NCI-H2227 (cell line): ENCODE measurements around the gene OOSP3.
"Not testable (repeated sequence)": the region's sequence is repeated elsewhere in the genome, so short reads cannot be mapped to it uniquely, and the experiment has no call there.

ENCODE experiments used
- DNase-seq: peaks from one replicate; lab custom pipeline; 2025; ENCODE audit not compliant: unreplicated experiment; lab: John Stamatoyannopoulos, UW

The OOSP3 gene

GRCh38 chr11:59875856-59876519, 2.6 kb upstream of the OOSP3 start:
- no peak for DNase-seq

- no peak for DNase-seq
These were observed 1.3 kb upstream of the OOSP3 start for GRCh38 chr11:59877325-59877724.

DNA sequence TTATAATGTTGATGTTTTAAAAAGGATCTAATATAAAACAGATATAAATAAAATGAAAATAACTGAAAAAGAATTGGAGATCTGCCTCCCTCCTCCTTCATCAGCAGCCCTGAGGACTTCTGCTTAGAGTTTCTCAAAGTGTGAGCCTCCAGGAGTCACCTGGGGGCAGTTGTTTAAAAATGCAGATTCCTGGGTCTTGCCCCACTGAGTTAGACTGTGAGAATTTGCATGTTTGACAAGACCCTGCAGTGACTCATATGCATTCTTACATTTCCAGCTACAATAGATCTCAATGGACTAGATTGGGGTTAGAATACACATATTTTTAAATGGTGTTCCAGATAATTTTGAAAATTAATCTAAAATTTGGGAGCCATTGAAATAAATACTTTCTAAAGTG, 798 bp upstream of the OOSP3 start:
- no peak for DNase-seq

- no peak for DNase-seq
These were observed 985 bp downstream of the OOSP3 start for GRCh38 chr11:59879567-59879966.

DNA sequence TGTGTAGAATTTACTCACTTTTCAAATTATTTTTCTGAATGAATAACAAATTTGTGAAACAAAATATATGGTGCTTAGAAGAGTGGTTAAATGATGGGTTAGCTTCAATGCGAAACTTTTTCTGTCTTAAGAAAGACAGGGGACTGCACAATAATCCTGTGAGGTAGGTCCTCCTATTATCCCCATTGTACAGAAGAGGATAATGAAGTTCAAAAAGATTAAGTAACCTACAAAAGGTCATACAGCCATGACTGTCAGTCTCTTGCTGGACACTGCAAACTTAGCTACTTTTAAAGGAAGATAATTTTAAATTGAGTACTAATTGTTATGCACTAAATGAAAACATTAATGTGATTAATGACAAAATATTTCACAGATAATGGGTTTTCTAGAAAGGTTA, 5.0 kb downstream of the OOSP3 start:
- no peak for DNase-seq

DNA sequence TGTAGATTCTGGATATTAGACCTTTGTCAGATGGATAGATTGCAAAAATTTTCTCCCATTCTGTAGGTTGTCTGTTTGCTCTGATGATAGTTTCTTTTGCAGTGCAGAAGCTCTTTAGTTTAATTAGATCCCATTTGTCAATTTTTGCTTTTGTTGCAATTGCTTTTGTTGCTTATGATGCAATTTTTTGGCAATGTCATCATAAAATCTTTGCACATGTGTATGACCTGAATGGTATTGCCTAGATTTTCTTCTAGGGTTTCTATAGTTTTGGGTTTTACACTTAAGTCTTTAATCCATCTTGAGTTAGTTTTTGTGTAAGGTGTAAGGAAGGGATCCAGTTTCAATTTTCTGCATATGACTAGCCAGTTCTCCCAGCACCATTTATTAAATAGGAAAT, 8.6 kb downstream of the OOSP3 start:
- DNase-seq = not testable (repeated sequence)

DNA sequence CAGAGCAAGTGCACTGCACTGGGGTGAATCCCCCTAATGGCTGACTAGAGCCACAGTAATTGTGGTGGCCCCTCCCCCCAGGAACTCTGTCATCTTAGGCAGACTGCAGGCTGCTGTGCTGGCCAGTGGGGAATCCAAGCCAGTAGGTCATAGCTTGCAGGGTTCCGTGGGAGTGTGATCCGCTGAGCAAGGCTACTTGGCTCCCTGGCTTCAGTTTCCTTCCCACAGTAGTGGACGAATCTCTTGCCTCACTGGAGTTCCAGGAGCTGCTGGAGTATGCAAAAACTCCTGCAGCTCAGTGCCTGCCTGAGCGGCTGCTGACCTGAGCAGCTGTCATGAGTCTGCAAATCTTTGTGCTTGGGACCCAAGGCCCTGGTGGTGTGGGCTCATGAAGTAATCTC, 13.2 kb downstream of the OOSP3 start:
- DNase-seq = no peak

DNA sequence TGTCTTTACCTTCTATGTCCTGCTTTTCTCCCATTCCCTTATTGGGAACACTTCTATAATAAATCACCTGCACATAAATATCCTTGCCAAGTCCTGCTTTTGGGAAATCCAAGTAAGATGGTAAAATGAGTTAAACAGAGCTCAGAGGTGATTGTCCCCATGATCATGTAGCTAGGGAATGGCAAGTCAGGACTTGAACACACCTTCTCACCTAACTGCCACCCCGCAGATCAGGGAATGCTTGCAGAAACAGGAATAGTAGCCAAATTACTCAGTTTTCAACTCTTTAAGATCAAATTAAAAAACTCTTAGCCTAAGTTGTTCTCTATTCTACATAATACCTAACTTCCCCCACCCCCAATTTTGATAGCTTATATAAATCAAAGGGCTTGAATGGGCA, 16.0 kb downstream of the OOSP3 start:
- DNase-seq = no peak

DNA sequence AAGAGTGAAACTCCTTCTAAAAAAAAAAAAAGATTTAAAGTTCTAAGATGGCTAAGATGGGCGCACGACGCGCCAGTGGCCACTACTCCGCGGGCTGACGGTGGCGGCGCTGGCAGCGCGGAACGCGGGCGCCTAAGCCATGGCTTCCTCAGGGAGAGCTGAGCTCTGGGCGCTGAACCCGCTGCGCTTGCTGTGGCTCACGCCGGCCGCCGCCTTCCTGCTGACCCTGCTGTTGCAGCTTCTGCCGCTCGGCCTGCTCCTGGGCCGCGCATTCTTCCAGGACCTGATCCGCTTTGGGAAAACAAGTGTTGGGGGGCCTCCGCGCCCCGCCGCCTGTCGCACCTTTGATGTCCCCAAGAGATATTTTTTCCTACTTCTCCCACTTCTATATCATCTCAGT, 19.5 kb downstream of the OOSP3 start:
- no peak for DNase-seq

GRCh38 chr11:59898650-59899049, 20.1 kb downstream of the OOSP3 start:
- DNase-seq = no peak

DNA sequence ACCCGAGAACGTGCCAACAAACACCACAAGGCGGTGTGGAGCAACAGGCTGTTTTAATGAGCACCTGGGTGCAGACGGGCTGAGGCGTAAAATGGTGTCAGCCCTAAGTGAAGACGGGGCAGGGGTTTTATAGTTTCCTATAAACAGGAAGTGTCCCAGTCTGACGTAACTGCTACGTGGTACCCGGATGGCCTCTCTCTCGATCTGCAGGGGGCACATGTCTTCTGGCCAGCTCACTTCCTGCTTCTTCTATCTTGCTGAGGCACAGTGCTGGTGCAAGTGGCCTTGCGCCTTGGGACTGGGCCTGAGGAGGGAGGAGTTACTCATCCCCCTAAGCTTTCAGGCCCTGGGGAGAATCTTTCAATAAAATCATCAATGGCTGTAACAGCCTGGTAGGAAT, 20.9 kb downstream of the OOSP3 start:
- no peak for DNase-seq

- DNase-seq = no peak
These were observed 22.0 kb downstream of the OOSP3 start for GRCh38 chr11:59900366-59901126.

GRCh38 chr11:59901306-59901705, 22.7 kb downstream of the OOSP3 start:
- DNase-seq = no peak

- not testable (repeated sequence) for DNase-seq
These were observed 25.0 kb downstream of the OOSP3 start for GRCh38 chr11:59903569-59903968.

DNA sequence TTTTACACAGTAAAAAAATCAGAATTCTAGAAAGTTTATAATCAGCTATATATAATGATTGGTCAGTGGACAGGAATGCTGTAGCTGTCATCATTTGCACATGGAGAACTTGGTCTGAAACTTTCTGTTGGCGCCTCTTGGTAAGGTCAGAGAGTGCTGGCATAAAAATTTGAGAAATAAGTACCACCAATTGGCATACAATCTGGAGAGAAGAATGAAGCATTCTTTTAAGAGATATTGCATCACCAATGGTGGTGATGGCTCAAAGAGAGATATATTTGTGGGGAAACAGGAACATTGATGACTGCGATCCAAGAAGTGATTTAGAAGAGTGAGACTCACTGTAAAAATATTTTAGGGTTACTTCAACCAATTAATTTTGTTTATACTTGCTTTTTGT, 39.9 kb downstream of the OOSP3 start:
- DNase-seq = no peak

DNA sequence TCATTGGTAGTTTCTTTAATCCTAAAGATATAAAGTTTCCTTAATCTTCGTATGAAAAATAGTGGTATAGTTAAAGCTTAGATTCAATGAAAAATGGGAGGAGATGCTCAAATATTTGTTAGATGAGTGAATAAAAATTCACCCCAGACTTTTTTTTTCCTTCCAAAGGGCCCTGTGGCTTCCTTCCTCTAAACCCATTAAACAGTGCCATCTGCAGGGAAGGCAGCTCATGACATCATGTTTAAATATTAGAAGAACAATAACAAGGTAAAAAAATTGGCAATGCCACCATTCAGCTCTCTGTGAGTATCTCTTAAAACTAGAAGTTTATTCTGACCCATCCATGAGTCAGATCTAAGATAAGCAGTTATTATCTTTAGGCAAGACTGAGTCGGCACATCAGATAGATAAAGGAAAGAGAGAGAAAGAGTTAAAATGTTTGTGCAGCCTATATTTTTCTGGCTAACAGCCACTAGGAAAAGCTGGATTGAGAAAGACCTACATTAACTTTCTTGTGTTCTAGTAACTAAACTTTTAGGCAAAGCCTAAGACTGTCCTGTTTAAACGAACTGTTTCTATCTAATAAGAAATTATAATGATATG, 40.5 kb downstream of the OOSP3 start:
- no peak for DNase-seq

GRCh38 chr11:59923813-59924212, 45.2 kb downstream of the OOSP3 start:
- no peak for DNase-seq

GRCh38 chr11:59931688-59932087, 53.1 kb downstream of the OOSP3 start:
- DNase-seq = no peak

DNA sequence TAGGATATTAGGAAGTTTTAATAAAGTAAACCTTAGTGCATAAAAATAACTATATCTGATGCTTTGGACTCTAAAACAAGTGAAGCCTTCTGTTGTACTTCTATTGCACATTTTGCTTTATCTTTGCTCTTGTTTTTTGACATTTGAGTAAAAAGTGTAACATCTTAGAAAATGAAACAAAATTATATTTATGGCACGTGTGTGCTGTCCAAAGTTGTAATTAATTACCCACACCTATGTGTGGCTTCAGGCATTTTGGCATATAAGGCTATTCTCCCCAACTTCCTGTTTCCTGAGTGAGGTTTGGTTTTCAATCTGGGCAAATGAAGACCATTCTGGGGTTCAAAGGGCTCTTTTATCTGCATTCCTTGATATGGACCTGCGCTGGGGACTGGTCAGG, 59.5 kb downstream of the OOSP3 start, which contains the start of gene OOSP1:
TSS of gene OOSP1 (plus strand) at position 301 of the 400 bp plus-strand sequence. CDS start at position 324, 23 bp downstream.
- DNase-seq = no peak

DNA sequence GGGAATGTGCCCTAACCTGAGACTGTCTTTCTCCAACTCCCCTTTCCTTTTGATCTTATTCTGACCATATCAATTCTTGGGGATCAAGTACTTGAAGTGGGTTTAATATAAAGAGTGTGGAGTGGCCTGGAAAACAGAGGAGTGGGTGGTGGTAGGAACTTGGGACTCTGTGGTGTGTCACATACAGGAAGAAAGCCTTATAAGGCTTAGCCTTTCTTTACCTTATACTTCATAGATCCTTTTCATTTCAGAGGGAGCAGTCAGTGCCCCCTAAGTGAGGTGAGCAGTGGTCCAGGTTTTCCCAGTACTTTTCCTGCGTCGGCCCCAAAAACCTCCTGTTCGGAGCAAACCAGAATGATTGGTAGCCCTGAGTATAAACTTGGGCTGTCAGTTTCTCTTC, 60.1 kb downstream of the OOSP3 start:
- no peak for DNase-seq

DNA sequence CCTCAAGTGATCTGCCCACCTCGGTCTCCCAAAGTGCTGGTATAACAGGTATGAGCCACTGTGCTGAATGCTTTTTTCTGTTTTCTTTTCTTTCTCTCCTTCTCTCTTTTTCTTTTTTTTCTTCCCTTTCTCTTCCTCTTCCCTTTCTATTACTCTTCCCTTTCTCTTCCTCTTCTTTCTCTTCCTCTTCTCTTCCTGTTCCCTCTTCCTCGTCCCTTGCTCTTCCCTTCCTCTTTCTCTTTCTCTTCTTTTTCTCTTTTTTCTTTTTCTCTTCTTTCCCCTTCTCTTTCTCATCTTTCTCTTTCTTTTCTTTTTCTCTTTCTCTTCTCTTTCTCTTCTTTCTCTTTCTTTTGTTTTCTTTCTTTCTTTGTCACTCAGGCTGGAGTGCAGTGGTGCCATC, 60.9 kb downstream of the OOSP3 start:
- DNase-seq = no peak

- no peak for DNase-seq
These were observed 62.5 kb downstream of the OOSP3 start for GRCh38 chr11:59941091-59941490.
